ENCODE results near the gene KIF6. TPM values are rescaled to one million over a fixed set of nuclear protein-coding genes. Genes with fewer than 3 reads are reported as not detected.

KIF6 gene
- polyA plus RNA-seq, 3 donors, result not detected

DNA sequence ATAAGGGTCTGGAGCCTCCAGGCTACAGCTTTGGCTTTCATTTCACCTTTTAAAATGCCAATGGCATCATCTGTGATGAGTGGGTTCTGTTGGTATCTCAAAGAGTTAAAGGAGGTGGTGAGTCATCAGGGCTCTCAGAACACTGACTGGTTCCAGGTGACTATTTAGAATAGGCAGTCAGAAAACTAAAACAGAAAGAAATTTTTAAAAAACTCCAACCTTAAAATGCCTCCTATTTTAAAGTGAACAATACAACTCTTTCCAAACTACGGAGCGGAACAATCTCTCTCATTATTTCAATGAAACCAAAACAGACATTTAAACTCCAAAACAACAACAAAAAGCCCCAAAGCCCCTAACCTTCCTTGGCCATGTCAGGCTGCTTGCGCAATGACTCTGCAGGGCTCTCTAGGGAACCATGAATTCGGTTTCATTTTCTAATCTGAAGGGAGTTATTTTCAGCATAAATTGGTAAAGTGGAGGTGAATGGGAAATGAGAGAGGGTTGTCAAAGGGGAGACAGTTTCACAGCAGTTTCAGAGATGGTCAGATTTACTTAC lies 194.9 kb downstream of the KIF6 start:
- Histone ChIP-seq H3K4me2 (replicated peaks; ENCODE audit: extremely low read depth, low read length, poor library complexity, severe bottlenecking) (no peak overlapping the region), H3K9me3 (replicated peaks in 1 of 2; ENCODE audit: control insufficient read depth in 1 of 2, insufficient read depth in 1 of 2, low read length in 2 of 2) (peaks cover 6 to 11% of the 10 kb centered on the region in 2 donors), H2AFZ (ENCODE audit: insufficient read depth, low read depth, low read length, poor library complexity, severe bottlenecking) (no peak overlapping the region), H3K4me3 (replicated peaks in 1 of 3; ENCODE audit: low read depth in 2 of 3, low read length in 3 of 3) (no peak overlapping the region), H3K79me2 (ENCODE audit: insufficient read depth, low read length) (no peaks in the 10 kb centered on the region), H3K4me1 (ENCODE audit: control insufficient read depth in 1 of 2, insufficient read depth in 2 of 2, low read length in 2 of 2) (no peaks in the 10 kb centered on the region), H3K36me3 (replicated peaks in 1 of 2; ENCODE audit: control insufficient read depth in 1 of 2, insufficient read depth in 2 of 2, low read length in 2 of 2) (no peaks in the 10 kb centered on the region), H3K9ac (ENCODE audit: insufficient read depth, low read length, poor library complexity, severe bottlenecking) (no peak overlapping the region), H3K27me3 (ENCODE audit: control insufficient read depth in 2 of 2, insufficient read depth in 2 of 2, low read length in 2 of 2) (no peaks in the 10 kb centered on the region), H3K27ac (ENCODE audit: low read depth in 1 of 2, low read length in 2 of 2) (no peak overlapping the region), H4K20me1 (ENCODE audit: insufficient read depth, low read length) (no peaks in the 10 kb centered on the region)
- no peak for DNase-seq
- Mint-ChIP-seq H3K4me3 (no peak overlapping the region), H3K36me3 (no peaks in the 10 kb centered on the region), H3K9me3 (peaks cover 6 to 17% (median 12%) of the 10 kb centered on the region in 7 donors), H3K27ac (no peak overlapping the region), H3K4me1 (peaks cover 4% of the 10 kb centered on the region), H3K27me3 (ENCODE audit: low read depth in 3 of 3) (peaks cover 0 to 4% (median 0%) of the 10 kb centered on the region in 3 donors)
- 65% methylated on average over 3 of the region's 4 CpGs for WGBS (ENCODE audit: insufficient coverage)
- TF ChIP-seq, protein P1, sequence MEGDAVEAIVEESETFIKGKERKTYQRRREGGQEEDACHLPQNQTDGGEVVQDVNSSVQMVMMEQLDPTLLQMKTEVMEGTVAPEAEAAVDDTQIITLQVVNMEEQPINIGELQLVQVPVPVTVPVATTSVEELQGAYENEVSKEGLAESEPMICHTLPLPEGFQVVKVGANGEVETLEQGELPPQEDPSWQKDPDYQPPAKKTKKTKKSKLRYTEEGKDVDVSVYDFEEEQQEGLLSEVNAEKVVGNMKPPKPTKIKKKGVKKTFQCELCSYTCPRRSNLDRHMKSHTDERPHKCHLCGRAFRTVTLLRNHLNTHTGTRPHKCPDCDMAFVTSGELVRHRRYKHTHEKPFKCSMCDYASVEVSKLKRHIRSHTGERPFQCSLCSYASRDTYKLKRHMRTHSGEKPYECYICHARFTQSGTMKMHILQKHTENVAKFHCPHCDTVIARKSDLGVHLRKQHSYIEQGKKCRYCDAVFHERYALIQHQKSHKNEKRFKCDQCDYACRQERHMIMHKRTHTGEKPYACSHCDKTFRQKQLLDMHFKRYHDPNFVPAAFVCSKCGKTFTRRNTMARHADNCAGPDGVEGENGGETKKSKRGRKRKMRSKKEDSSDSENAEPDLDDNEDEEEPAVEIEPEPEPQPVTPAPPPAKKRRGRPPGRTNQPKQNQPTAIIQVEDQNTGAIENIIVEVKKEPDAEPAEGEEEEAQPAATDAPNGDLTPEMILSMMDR (IDR thresholded peaks at IDR 0.05), result no peak
- intact Hi-C loops (cut with micrococcal nuclease), result no loop called here

DNA sequence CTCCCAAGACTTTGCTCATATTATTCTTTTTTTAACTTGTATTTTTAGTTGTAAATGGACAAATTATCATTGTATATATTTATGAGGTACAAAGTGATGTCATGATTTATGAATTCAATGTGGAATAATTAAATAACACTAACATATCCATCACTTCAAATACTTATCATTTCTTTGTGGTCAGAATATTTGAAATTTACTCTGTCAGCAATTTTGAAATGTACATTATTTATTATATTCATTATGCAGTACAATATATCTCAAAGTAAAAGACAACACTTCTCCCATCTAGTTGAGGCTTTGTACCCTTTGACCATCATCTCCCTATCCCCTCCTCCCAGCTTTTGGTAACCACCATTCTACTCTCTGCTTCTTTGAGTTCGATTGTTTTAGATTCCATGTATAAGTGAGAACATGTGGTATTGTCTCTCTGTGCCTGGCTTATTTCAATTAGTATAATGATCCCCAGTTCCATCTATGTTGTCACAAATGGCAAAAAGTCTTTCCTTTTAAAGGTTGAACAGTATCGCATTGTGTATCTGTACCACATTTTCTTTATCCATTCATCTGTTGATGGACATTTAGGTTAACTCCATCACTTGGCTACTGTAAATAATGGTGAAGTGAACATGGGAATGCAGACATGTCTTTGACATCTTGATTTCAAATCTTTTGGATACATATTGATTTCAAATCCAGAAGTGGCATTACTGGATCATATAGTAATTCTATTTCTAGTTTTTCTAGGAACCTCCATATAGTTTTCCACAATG lies 197.2 kb downstream of the KIF6 start:
- Histone ChIP-seq H3K79me2 (ENCODE audit: insufficient read depth, low read length) (no peaks in the 10 kb centered on the region), H3K27ac (ENCODE audit: low read depth in 1 of 2, low read length in 2 of 2) (no peak overlapping the region), H3K36me3 (replicated peaks in 1 of 2; ENCODE audit: control insufficient read depth in 1 of 2, insufficient read depth in 2 of 2, low read length in 2 of 2) (no peaks in the 10 kb centered on the region), H3K9me3 (replicated peaks in 1 of 2; ENCODE audit: control insufficient read depth in 1 of 2, insufficient read depth in 1 of 2, low read length in 2 of 2) (peaks cover 4 to 5% of the 10 kb centered on the region in 2 donors), H3K4me3 (replicated peaks in 1 of 3; ENCODE audit: low read depth in 2 of 3, low read length in 3 of 3) (no peak overlapping the region), H3K4me2 (replicated peaks; ENCODE audit: extremely low read depth, low read length, poor library complexity, severe bottlenecking) (no peak overlapping the region), H3K4me1 (ENCODE audit: control insufficient read depth in 1 of 2, insufficient read depth in 2 of 2, low read length in 2 of 2) (no peaks in the 10 kb centered on the region), H2AFZ (ENCODE audit: insufficient read depth, low read depth, low read length, poor library complexity, severe bottlenecking) (no peak overlapping the region), H4K20me1 (ENCODE audit: insufficient read depth, low read length) (no peaks in the 10 kb centered on the region), H3K27me3 (ENCODE audit: control insufficient read depth in 2 of 2, insufficient read depth in 2 of 2, low read length in 2 of 2) (no peaks in the 10 kb centered on the region), H3K9ac (ENCODE audit: insufficient read depth, low read length, poor library complexity, severe bottlenecking) (no peak overlapping the region)
- Mint-ChIP-seq H3K4me1 (peaks cover 4% of the 10 kb centered on the region), H3K36me3 (no peaks in the 10 kb centered on the region), H3K27me3 (ENCODE audit: low read depth in 3 of 3) (peaks cover 0 to 5% (median 0%) of the 10 kb centered on the region in 3 donors), H3K9me3 (peaks cover 3 to 8% (median 5%) of the 10 kb centered on the region in 7 donors), H3K27ac (no peak overlapping the region), H3K4me3 (no peak overlapping the region)
- intact Hi-C loops (cut with micrococcal nuclease), result no loop called here
- TF ChIP-seq, protein P1 (IDR thresholded peaks at IDR 0.05), result no peak
- WGBS (ENCODE audit: insufficient coverage), result no CpG with 5 or more reads among the region's 2 CpGs
- no peak for DNase-seq

Measured in CD14-positive monocyte (primary cell).